HL-60/S4 treated with phorbol 12-myristate 13-acetate at 8.2 ng/mL for 4 days and 3 days (cell line): ENCODE results near the gene MORC4.
"Not testable (repeated sequence)": the region's sequence is repeated elsewhere in the genome, so short reads cannot be mapped to it uniquely, and the experiment has no call there.

Experiments
- in situ Hi-C: fragments of 300-500 bp; cut with MboI; formaldehyde crosslinking; loops from 2 replicates; pipeline ENCODE4 v1.15.0; 2022; ENCODE audit warnings: low sequenced_read_pairs

MORC4 gene

DNA sequence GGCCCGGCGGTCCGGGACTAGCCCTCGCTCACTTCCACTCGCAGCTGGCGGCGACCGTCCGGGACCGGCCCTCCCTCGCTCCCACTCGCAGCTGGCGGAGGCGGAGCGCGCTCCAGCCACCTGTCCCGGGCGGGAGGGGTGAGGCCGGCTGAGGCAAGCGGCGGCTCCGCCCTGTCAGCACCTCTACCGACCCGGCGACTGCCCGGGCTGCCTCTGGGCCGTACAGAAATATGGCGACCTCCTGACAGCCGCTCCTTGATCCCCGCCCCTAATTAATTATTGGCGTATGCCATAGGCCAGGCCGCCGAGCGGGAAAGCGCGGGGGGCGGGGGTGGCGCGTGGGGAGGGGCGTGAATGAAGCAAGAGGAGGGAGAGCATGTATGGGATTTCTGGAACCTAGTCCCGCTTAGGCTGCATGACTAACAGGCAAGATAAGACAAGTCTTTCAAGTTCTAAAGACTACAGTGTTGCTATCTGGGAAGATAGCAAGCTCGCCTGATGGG lies at the start of gene MORC4:
Gene MORC4 (minus strand): TSS at position 200 of the 503 bp plus-strand sequence. CDS start 243 bp downstream, outside the sequence.
- in situ Hi-C loops: no loop called here

GRCh38 chrX:107047622-107048021 lies 47.6 kb upstream of the MORC4 start:
- in situ Hi-C loops: no loop called here

DNA sequence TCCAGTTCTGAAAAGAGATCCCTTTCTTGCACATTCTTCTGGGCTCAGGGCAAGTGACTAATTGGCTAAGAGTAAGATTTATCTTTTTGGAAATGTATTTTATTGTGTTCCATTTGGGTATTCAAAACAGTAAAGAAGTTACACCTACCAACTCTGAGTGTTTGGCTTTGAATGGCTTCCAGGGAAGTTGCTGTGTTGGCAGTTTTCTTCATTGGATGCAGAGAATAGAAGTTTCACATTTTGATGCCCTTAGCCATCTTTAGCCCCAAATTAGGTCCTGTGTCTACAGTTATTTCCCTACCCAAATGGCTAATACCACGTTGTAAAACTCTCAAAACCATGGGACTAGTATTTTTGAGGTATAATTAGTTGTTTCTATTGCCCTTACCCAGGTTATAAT lies 29.7 kb upstream of the MORC4 start:
- in situ Hi-C loops: no loop called here

DNA sequence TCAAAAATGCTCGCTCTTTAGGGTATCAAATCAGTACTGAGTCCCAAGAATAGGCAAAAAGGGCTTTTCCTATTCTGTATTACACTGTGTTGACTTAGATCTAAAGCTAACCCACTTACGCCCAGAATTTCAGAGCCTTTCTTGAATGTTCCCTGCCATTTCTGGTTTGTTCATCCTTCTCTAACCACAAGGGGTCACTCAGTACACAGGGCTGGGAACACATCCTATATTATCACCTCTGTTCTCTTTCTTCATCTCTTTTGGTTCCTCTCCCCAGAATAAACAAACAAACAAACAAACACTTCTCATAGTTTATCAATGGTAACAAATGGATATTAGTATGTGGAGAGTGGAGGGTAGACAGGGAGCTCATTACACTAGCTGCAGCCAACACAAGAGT lies 25.5 kb upstream of the MORC4 start:
- in situ Hi-C loops: no loop called here

GRCh38 chrX:107014936-107015335 lies 14.9 kb upstream of the MORC4 start:
- in situ Hi-C loops: no loop called here

DNA sequence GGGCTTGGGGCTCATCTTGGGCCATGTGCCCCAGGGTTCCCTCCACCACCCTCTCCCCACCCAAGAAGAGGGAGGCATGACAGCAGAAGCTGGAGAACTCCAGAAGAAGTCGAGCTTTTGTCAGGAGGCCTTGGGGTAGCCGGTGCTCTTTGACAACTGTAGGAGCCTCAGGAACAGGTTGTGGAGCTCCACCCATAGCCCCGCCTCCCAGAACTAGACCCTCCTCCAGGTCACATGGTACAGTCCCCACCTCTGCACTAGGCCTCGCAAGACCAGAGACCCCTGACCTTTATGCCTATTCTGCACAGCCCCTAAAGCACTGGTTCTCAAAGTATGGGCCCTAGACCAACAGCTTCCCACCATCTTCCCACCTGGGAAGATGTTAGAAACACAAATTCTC lies 8.0 kb upstream of the MORC4 start:
- in situ Hi-C loops: no loop called here

DNA sequence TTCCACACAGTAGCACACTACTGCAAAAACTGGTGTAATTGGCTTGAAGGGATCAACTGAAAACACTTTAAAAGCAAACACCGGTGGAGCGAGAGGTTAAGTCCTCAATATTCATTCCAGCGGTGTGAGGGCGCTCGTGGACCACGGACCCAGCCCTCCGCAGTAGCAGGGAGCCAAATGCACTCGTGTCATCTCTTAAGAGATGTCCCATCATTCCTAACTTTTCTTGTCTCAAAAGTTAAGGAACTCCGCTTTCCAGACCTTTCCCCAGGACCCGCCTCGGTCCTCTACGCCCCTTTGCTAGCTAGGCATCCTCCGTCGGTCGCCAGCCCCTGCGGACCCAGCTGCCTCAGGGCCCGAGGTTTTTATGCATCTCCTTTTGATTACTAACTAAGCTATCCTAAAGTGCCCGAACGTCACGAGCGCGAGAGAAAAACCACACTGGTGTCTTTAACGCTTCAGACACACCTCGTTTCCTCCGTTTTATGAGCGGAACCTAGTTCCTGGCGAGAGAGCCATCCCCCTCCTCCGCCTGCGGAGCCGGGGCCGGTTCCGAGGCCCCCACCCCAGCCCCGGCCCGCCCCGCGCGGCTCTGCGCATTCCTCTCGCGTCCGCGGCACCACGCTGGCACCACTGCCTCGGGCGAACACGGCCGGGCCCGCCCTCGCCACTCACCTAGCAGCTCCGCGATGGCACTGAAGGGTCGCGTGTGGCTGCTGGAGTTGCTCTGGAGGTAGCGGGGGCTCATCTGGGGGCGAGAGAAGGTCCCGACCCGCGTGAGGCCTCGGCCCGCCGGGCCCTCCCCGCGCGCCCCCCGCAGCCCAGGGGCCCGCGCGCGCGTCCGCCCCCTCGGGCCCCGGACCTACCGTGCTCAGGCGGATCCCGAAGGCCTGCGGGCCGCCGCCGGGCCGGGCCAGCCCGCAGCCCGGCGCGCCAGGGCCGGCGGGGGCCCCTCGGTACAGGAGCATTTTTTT lies 723 bp downstream of the MORC4 start:
- in situ Hi-C loops: no loop called here

- in situ Hi-C loops: no loop called here
Measured at GRCh38 chrX:106997611-106998010, 2.4 kb downstream of the MORC4 start.

GRCh38 chrX:106995678-106996077 lies 4.3 kb downstream of the MORC4 start:
- in situ Hi-C loops: no loop called here

GRCh38 chrX:106987488-106987887 lies 12.5 kb downstream of the MORC4 start:
- in situ Hi-C loops: no loop called here

DNA sequence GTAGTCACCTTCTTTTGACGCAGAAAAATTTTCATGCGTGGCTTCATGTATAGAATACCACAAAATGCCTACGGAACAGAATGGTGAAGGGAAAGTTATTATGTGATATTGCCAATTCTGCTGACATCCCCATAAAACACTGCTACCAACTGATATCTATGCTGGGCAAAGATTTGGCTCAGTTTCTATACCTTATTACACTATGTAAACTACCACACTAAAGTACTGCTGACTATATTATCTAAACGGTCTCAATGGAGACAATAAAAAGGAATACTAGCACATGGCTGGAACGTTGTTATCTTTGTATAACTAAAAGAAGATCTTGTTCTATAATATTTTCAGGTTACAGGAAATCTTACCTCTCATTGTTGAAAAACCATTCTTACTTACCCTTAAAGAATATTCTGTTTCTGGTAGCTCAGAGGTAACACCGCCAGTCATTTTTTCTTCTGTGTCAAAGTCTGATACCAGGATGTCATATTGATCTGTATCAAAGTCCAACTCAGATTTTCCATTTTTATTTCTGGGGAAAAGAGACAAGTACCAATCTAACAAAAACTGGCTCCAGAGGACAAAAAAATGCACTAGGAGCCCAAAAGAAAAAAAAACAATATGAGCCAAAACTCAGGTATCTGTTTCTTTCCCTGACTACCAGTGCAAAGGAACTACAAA lies 18.9 kb downstream of the MORC4 start:
- in situ Hi-C loops: no loop called here

DNA sequence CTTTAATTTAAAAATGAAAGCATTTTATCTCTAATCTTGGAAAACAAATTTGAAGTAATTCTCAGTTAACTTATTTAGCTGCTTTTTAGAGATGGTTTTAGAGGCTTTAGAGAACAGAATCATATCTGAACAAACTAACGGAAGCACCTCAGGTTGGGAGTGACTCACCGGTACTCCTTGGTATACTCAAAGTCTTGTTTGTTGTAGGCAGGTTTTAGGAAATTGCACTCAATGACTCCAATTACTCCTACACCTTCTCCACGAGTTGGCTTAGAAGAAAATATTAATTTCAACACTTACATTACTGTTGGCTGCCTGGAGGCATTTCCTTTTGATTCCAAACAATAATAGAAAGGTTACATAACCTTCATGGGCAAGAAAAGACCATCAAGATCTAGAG lies 23.6 kb downstream of the MORC4 start:
- in situ Hi-C loops: no loop called here

GRCh38 chrX:106973433-106974149 lies 26.4 kb downstream of the MORC4 start:
- in situ Hi-C loops: no loop called here

DNA sequence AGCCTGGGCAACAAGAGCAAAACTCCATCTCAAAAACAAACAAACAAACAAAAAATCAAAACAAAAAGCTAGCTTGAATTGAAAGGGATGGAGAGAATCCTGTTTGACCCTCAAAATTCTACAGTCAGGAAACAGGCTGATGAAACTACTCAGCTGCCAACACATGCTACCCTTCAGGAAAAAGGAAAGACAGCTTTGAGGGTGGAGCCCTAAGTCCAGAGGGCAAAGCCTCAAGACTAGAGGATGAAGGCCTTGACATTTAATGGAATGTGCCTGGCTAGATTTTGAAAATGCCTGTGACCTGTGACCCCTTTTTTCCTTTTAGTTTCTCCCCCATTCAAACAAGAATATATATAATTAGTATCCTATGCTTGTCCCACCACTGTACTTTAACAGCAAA lies 27.1 kb downstream of the MORC4 start:
- in situ Hi-C loops: no loop called here

GRCh38 chrX:106966547-106966946 lies 33.5 kb downstream of the MORC4 start:
- in situ Hi-C loops: not testable (repeated sequence)

DNA sequence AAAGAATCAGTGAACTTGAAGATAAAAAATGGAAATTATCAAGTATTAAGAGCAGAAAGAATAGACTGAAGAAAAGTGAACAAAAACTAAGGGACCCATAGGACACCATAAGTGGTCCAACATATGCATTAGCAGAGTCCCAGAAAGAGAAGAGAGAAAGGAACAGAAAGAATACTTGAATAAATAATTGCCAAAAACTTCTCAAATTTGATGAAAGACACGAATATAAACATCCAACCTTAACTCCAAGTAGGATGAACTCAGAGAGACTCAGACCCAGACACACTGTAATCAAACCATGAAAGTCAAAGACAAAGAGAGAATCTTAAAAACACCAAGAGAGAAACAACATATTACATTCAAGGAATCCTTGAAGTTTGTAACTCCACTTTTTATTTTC lies 35.7 kb downstream of the MORC4 start:
- in situ Hi-C loops: no loop called here

- in situ Hi-C loops: no loop called here
Measured at GRCh38 chrX:106963111-106963510, 36.9 kb downstream of the MORC4 start.

DNA sequence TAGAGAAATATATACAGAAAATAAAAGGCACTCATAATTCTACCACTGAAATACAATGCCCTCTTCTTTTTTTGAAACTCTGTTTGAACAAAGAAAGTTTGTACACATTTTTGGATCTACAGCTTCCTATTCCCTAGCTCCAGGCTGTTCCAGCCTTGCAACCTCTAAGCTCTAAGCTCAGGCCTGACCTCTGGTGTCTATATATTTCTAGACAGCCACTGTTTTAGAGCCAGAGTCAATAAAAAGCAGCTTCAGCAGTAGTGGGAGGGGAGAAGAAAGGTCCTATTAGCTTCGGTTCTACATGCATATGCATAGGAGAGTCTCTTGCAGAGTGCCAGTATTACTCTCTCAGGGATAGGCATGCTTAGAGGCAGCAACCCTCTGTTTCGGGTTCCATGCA lies 40.1 kb downstream of the MORC4 start:
- in situ Hi-C loops: no loop called here

DNA sequence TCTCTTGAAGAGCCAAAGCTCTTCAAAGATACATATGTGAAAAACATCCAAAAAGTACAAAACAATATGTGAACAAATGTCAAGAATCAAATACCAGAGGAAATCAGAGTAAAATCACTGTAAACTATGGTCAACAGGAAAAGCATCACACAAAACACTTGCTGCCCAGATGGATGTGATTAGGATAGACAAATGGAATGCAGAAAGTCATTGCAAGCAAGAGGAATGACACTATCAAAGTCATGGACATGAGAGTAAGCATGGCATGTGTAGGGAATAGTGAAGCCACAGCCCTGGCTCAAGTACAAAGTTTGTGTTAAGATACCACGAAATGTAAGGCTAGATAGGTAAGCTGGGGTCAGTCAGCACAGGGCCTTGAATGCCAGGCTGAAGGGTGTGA lies 42.2 kb downstream of the MORC4 start:
- in situ Hi-C loops: no loop called here

- in situ Hi-C loops: no loop called here
Measured at GRCh38 chrX:106955004-106955772, 44.8 kb downstream of the MORC4 start.

GRCh38 chrX:106954041-106954440 lies 46.0 kb downstream of the MORC4 start:
- in situ Hi-C loops: no loop called here
